Measurements from ENCODE around the gene SAT1. TPM values are rescaled to one million over a fixed set of nuclear protein-coding genes. Genes with fewer than 3 reads are reported as not detected.
A peak's percentile ranks its signal among the peaks of the same experiment; 100 is the strongest.

The SAT1 gene
- total and polyA plus RNA-seq, 2 experiments from 2014 or later = 168 to 245 TPM

- in situ Hi-C loops (cut with MboI) = no loop called here
- DNase-seq = no peak
Observed at GRCh38 chrX:23820235-23820782, 37.3 kb downstream of the SAT1 start.

GRCh38 chrX:23821847-23822246 is 38.9 kb downstream of the SAT1 start:
- H3K4me1 ChIP-seq (ENCODE audit: insufficient read depth) = no peaks in the 10 kb centered on the region
- 100% methylated on average over 2 of the region's 2 CpGs for WGBS, 2 experiments (ENCODE audit: low coverage in 1 of 2, low lambda C conversion rate in 2 of 2, missing lambda C conversion rate in 2 of 2)
- no peaks in the 10 kb centered on the region for H3K79me2 ChIP-seq (ENCODE audit: insufficient read depth)
- no peak overlapping the region for H3K9ac ChIP-seq
- H3K9me3 ChIP-seq (ENCODE audit: low read depth) = no peaks in the 10 kb centered on the region
- in situ Hi-C loops (cut with MboI) = no loop called here
- H3K27me3 ChIP-seq (replicated peaks; ENCODE audit: insufficient read depth) = no peaks in the 10 kb centered on the region
- no peaks in the 10 kb centered on the region for H3F3A ChIP-seq (ENCODE audit: insufficient read depth)
- 0 out of 2 replicates have a peak overlapping the region, but pooled peaks have one; percentile 45 for H2AFZ ChIP-seq
- no peak for DNase-seq
- TF ChIP-seq EZH2phosphoT487 (IDR thresholded peaks at IDR 0.05; ENCODE audit: insufficient read depth, low read depth) = no peak
- TF ChIP-seq EZH2 (IDR thresholded peaks at IDR 0.05; ENCODE audit: insufficient read depth, poor library complexity, severe bottlenecking) = no peak
- H3K4me3 ChIP-seq = no peak overlapping the region
- H3K4me2 ChIP-seq (ENCODE audit: unreplicated experiment) = no peak overlapping the region
- H4K20me1 ChIP-seq (ENCODE audit: insufficient read depth) = no peaks in the 10 kb centered on the region
- H3K9me2 ChIP-seq (ENCODE audit: insufficient read depth) = no peaks in the 10 kb centered on the region
- H3K36me3 ChIP-seq (ENCODE audit: low read depth) = no peaks in the 10 kb centered on the region
- H3K27ac ChIP-seq = no peak overlapping the region

More at GRCh38 chrX:23820235-23820782, 37.3 kb downstream of the SAT1 start:
- H2AFZ ChIP-seq = no peak overlapping the region
- H3K9me3 ChIP-seq (ENCODE audit: low read depth) = no peaks in the 10 kb centered on the region
- no peak overlapping the region for H3K27ac ChIP-seq
- no peaks in the 10 kb centered on the region for H4K20me1 ChIP-seq (ENCODE audit: insufficient read depth)
- H3K4me1 ChIP-seq (ENCODE audit: insufficient read depth) = no peaks in the 10 kb centered on the region
- no peaks in the 10 kb centered on the region for H3K27me3 ChIP-seq (replicated peaks; ENCODE audit: insufficient read depth)
- H3K36me3 ChIP-seq (ENCODE audit: low read depth) = no peaks in the 10 kb centered on the region
- no peaks in the 10 kb centered on the region for H3F3A ChIP-seq (ENCODE audit: insufficient read depth)
- no peak overlapping the region for H3K9ac ChIP-seq
- WGBS, 2 experiments (ENCODE audit: low coverage in 1 of 2, low lambda C conversion rate in 2 of 2, missing lambda C conversion rate in 2 of 2) = 89 to 92% methylated on average over 6 of the region's 6 CpGs
- no peak overlapping the region for H3K4me3 ChIP-seq
- no peaks in the 10 kb centered on the region for H3K9me2 ChIP-seq (ENCODE audit: insufficient read depth)
- no peak overlapping the region for H3K4me2 ChIP-seq (ENCODE audit: unreplicated experiment)
- no peaks in the 10 kb centered on the region for H3K79me2 ChIP-seq (ENCODE audit: insufficient read depth)
- no peak for TF ChIP-seq EZH2 (IDR thresholded peaks at IDR 0.05; ENCODE audit: insufficient read depth, poor library complexity, severe bottlenecking)
- TF ChIP-seq EZH2phosphoT487 (IDR thresholded peaks at IDR 0.05; ENCODE audit: insufficient read depth, low read depth) = no peak

- Histone ChIP-seq H3K79me2 (ENCODE audit: insufficient read depth) (no peaks in the 10 kb centered on the region), H2AFZ (0 out of 2 replicates have a peak overlapping the region, but pooled peaks have one; percentile 45), H3K27me3 (replicated peaks; ENCODE audit: insufficient read depth) (no peaks in the 10 kb centered on the region), H4K20me1 (ENCODE audit: insufficient read depth) (no peaks in the 10 kb centered on the region), H3K4me1 (ENCODE audit: insufficient read depth) (no peaks in the 10 kb centered on the region), H3K27ac (no peak overlapping the region), H3K9me2 (ENCODE audit: insufficient read depth) (no peaks in the 10 kb centered on the region), H3K36me3 (ENCODE audit: low read depth) (no peaks in the 10 kb centered on the region), H3K9me3 (ENCODE audit: low read depth) (no peaks in the 10 kb centered on the region), H3K4me2 (ENCODE audit: unreplicated experiment) (no peak overlapping the region), H3F3A (ENCODE audit: insufficient read depth) (no peaks in the 10 kb centered on the region), H3K4me3 (no peak overlapping the region), H3K9ac (peak overlapping the region; percentile 25; the same call in 1 of the 2 replicates)
- DNase-seq = peak; percentile 66
- 8 to 11% methylated on average over 3 of the region's 3 CpGs for WGBS, 2 experiments (ENCODE audit: low coverage in 1 of 2, low lambda C conversion rate in 2 of 2, missing lambda C conversion rate in 2 of 2)
- in situ Hi-C loops (cut with MboI) = no loop called here
- TF ChIP-seq EZH2 (IDR thresholded peaks at IDR 0.05; ENCODE audit: insufficient read depth, poor library complexity, severe bottlenecking) (no peak), EZH2phosphoT487 (IDR thresholded peaks at IDR 0.05; ENCODE audit: insufficient read depth, low read depth) (no peak)
Observed at GRCh38 chrX:23822397-23822796, 39.4 kb downstream of the SAT1 start.

GRCh38 chrX:23822841-23823240 is 39.9 kb downstream of the SAT1 start:
- H3K9ac ChIP-seq = peak overlapping the region; percentile 25; the same call in 1 of the 2 replicates
- H3K4me1 ChIP-seq (ENCODE audit: insufficient read depth) = no peaks in the 10 kb centered on the region
- DNase-seq = no peak
- no peak overlapping the region for H3K4me2 ChIP-seq (ENCODE audit: unreplicated experiment)
- no peaks in the 10 kb centered on the region for H3K27me3 ChIP-seq (replicated peaks; ENCODE audit: insufficient read depth)
- H3K36me3 ChIP-seq (ENCODE audit: low read depth) = no peaks in the 10 kb centered on the region
- in situ Hi-C loops (cut with MboI) = no loop called here
- H3K4me3 ChIP-seq = no peak overlapping the region
- WGBS, 2 experiments (ENCODE audit: low coverage in 1 of 2, low lambda C conversion rate in 2 of 2, missing lambda C conversion rate in 2 of 2) = 45% methylated on average over 6 of the region's 6 CpGs
- no peaks in the 10 kb centered on the region for H3F3A ChIP-seq (ENCODE audit: insufficient read depth)
- H3K79me2 ChIP-seq (ENCODE audit: insufficient read depth) = no peaks in the 10 kb centered on the region
- no peaks in the 10 kb centered on the region for H3K9me3 ChIP-seq (ENCODE audit: low read depth)
- TF ChIP-seq EZH2 (IDR thresholded peaks at IDR 0.05; ENCODE audit: insufficient read depth, poor library complexity, severe bottlenecking) = no peak
- no peak for TF ChIP-seq EZH2phosphoT487 (IDR thresholded peaks at IDR 0.05; ENCODE audit: insufficient read depth, low read depth)
- no peaks in the 10 kb centered on the region for H4K20me1 ChIP-seq (ENCODE audit: insufficient read depth)
- no peaks in the 10 kb centered on the region for H3K9me2 ChIP-seq (ENCODE audit: insufficient read depth)
- H3K27ac ChIP-seq = no peak overlapping the region
- 0 out of 2 replicates have a peak overlapping the region, but pooled peaks have one; percentile 45 for H2AFZ ChIP-seq
